GM12891 (cell line): Measurements from ENCODE around the gene TMEM121B. TPM values are rescaled to one million over a fixed set of nuclear protein-coding genes. Genes with fewer than 3 reads are reported as not detected.

ENCODE experiments used
- DNase-seq: peaks from one replicate; pipeline ENCODE4 v3.0.0; 2011; ENCODE audit warnings: low spot score; ENCODE audit not compliant: insufficient read length
- FAIRE-seq: peaks from 2 replicates; lab custom pipeline; 2011; peaks lifted over from hg19 to GRCh38; lab: Jason Lieb, UNC
- PAX5 ChIP-seq: IDR thresholded peaks from 2 replicates; pipeline ENCODE4 v1.6.1; 2011; ENCODE audit warnings: low read length, moderate library complexity, mild to moderate bottlenecking; ENCODE audit not compliant: insufficient read depth, severe bottlenecking
- POLR2A ChIP-seq: IDR thresholded peaks from 2 replicates; pipeline ENCODE4 v1.6.1; 2011; ENCODE audit warnings: low read depth, low read length, control low read depth
- POLR2AphosphoS5 ChIP-seq: IDR thresholded peaks from 2 replicates; pipeline ENCODE4 v1.6.1; 2011; ENCODE audit warnings: low read depth, low read length, control low read depth
- POU2F2 ChIP-seq: IDR thresholded peaks from 2 replicates; pipeline ENCODE4 v1.6.1; 2011; ENCODE audit warnings: low read depth, mild to moderate bottlenecking, control low read depth, low read length, moderate library complexity
- SPI1 ChIP-seq: IDR thresholded peaks from 2 replicates; pipeline ENCODE4 v1.6.1; 2011; ENCODE audit warnings: low read depth, low read length, control low read depth
- TAF1 ChIP-seq: IDR thresholded peaks from 2 replicates; pipeline ENCODE4 v1.6.1; 2011; ENCODE audit warnings: low read depth, low read length, control low read depth
- polyA plus RNA-seq: library from polyadenylated mRNA; unstranded; fragments of >200 nt; gene quantifications from one replicate; pipeline ENCODE4 v1.2.1, GENCODE V29; 2012; ENCODE audit warnings: low read depth, missing spikeins, inconsistent platforms; ENCODE audit not compliant: missing spikeins

The TMEM121B gene
- polyA plus RNA-seq, result 0.08 TPM

DNA sequence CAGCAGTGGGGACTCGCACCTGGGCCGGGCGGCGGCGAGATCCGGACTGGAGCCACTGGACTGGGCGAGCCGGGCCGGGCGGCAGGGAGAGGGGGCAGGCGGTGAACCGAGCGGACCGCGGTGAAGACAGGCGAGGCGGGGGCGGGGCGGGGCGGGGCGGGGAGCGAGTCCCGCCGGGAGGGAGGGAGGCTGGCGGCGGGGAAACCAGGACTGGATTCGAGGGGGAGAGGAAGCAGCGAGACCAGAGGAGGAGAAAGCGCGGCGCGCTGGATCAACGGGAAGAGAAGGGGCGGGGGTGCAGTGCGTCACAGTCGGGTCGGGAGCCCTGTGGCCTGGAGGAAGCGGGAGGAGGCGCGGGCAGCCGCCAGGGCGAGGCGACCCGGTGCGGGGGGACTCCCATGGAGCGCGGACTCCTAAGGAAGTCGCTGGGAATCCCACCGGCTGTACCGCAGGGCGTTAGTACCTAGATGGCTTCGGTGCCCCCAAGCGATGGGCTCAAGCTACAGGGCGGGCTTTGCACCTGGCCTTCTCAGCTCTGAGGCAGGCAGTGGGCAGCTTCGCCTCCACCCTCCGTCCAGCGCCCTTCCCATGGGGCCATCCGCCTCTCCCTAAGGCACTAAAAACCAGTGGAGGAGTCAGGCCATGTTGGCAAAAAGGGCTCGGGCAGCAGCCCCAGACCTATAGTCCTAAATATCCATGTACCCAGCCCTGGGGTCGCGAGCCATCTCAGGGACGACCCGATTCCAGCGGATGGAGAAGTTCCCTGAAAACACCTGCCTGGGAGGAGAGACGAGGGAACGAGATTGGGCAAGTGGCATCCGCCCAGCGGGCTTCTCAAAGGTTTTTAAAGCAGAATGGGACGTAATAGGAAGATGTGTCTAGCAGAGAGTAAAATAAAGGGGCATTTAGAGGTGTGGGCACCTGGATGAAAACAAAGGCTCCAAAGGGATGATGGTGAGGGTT is at the start of gene TMEM121B:
Gene TMEM121B (minus strand): TSS at position 128 of the 963 bp plus-strand sequence. CDS start 233 bp downstream, outside the sequence.
- DNase-seq, result peak; percentile 46
- FAIRE-seq, result no peak
- TF ChIP-seq POU2F2 (no peak), PAX5 (no peak), POLR2AphosphoS5 (no peak)

DNA sequence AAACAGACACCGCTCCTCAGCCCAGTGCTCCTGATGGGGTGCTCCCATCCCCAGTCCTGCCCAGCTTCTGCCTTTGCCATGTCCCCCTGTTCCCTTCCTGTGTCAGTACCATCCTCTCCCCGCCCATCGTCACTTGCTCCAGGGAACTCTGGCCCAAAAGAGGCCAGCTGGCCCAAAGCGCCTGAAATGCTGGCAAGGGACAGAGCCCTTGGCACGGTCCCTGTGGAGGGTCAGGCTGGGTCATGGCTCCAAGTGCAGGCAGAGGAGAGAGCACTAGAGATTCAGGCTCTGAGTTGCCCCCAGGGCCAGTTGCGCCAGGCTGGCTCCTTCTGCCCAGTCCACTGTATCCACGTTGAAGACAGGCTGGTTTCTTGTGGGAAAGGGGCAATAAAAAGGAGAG is 46.3 kb upstream of the TMEM121B start:
- DNase-seq (no peak), FAIRE-seq (no peak)
- TF ChIP-seq POLR2A (no peak), SPI1 (no peak), PAX5 (no peak), POU2F2 (no peak), TAF1 (no peak), POLR2AphosphoS5 (no peak)

DNA sequence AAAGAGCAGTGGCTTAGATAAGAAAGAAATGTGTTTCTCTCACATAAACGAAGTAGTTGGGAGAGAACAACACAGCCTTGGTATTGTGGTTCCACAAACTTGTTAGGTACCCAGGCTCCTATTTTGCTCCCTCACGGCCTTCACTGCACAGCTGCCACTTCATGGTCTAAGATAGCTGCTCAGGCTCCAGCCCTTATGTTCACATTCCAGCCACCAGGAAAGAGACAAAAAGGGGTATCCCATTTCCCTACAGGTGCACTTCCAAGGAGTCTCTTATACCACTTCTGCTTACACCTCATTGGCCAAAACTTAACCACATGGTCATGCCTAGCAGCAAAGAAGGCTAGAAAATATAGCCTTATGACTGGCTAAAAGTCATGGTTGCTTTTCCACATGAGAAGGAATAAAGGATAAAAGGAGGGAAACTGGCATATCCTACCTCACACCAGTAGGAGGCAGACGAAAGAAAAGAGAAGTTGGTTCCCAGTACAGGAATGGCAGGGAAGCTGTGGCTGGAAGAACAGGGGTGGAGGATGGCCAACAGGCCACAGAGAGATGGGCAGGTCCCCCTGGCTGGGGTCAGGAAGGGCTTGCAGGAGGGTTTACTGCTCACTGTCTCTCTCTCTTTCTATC is 43.3 kb upstream of the TMEM121B start:
- no peak for TF ChIP-seq POLR2AphosphoS5
- no peak for TF ChIP-seq SPI1
- TF ChIP-seq TAF1, result no peak
- no peak for TF ChIP-seq POU2F2
- TF ChIP-seq POLR2A, result no peak
- TF ChIP-seq PAX5, result no peak
- FAIRE-seq (no peak), DNase-seq (no peak)

DNA sequence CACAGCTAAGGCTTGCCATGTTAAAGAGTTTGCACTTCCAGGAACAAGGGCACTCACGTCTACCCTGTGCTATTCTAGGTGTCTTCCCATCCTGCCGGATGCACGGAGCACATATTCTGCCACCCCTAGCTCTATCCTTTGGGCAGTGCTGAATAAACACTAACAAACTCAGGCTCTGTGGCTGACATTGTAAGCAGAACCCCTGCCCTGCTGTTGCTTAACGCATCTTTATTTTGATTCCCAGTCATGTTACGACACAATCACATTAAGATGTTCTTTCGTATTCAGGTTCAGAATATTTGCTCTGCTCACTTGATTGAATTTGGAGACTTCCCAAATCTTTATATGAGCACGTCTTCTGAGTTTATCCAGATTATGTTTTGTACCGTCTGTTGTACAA is 41.6 kb upstream of the TMEM121B start:
- no peak for TF ChIP-seq POLR2AphosphoS5
- FAIRE-seq, result no peak
- DNase-seq, result no peak

DNA sequence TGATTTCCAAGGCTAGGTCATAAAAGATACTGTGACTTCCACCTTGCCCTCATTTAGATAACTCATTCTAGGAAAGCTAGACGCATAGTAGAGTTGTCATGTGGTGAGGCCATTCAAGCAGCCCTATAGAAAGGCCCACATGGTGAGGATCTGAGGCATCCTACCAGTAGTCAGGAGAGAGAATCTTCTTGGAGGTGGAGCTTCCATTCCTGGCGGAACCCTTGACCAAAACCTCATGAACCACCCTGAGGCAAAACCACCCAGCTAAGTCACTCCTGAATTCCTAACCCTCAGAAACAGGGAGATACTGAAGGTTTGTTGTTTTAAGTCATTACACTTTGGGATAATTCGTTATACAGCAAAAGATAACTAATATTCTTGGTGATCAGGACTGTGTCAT is 40.8 kb upstream of the TMEM121B start:
- TF ChIP-seq POLR2AphosphoS5 (no peak), POU2F2 (no peak), TAF1 (no peak), POLR2A (no peak), SPI1 (no peak), PAX5 (no peak)
- DNase-seq (no peak), FAIRE-seq (no peak)

DNA sequence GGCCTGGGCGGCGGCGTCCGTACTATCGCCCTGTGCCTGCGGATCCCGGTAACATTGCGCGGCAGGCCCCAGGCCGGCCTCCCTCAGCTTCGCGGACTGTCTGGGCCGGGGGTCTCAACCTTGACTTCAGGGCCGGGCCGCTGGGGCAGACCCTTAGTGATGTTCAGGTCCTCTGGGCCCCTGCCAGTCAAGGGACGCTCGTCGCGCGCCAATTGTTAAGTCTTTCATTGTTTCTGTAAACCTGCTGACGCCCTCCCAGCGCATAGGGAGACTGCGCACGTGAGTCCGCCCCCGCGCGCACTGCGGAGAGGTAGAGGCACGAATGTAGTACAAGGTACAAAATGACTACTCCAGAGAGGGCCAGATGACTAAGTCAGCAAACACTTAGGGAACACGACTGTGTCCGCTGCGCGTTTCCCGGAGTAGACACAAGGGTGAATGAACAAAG is 38.4 kb upstream of the TMEM121B start:
- TF ChIP-seq POU2F2, result no peak
- 0 out of 2 replicates have a peak, but pooled peaks have one; percentile 25 for TF ChIP-seq TAF1
- no peak for TF ChIP-seq POLR2A
- peak; percentile 39 for DNase-seq
- FAIRE-seq, result no peak

DNA sequence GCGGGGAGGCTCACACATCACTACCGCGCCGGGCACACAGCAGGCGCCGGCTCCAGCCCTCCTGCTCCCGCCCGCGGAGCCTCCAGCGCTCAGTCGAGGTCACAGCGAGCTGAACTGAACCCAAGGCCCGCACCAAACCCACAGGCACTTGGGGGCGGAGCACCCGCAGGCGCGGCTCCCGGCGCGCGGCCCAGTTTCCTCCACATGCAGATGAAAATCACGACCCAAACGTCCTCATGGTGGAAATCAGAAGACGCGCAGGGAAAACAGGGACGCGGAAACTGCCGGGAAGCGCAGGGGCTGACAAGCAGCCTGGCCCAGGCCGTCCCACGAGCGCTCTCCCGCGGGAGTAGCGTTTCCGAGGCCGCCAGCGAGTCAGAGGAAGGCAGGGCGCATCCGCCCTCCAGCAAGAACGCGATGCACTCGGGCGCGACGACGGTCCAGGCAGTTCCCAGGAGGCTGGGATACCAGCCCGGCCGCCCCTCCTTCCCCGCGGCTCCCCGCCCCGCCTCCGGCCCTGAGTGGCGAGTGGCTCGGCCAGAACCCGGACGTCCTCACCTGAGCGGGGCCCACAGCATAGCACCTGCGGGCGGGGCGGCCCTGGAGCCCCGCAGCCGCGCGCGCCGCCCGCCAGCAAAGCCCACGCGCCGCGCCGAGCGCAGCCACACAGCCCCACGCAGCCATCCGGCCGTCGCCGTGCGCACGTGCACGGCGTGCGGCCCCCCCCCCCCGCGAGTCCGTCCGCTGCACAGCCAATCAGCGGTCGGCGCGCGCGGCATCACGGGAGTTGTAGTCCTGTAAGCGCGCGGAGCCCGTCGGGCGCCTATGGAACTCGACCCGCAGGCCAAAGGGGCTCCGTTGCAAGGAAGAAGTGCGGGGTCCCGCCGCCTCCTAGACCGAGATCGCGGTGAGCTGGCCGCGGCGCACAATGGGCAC is 37.7 kb upstream of the TMEM121B start, which contains the start of gene HDHD5:
Gene HDHD5 (minus strand): TSS at position 710 of the 936 bp plus-strand sequence. CDS start 26 bp downstream, at position 684.
- FAIRE-seq (peak; percentile 93), DNase-seq (peak; percentile 88)
- peak; percentile 28 for TF ChIP-seq PAX5
- TF ChIP-seq POLR2A, result no peak; the same call in 1 of the 2 replicates
- TF ChIP-seq SPI1, result no peak
- no peak for TF ChIP-seq POLR2AphosphoS5
- no peak for TF ChIP-seq POU2F2
- TF ChIP-seq TAF1, result 0 out of 2 replicates have a peak, but pooled peaks have one; percentile 38

DNA sequence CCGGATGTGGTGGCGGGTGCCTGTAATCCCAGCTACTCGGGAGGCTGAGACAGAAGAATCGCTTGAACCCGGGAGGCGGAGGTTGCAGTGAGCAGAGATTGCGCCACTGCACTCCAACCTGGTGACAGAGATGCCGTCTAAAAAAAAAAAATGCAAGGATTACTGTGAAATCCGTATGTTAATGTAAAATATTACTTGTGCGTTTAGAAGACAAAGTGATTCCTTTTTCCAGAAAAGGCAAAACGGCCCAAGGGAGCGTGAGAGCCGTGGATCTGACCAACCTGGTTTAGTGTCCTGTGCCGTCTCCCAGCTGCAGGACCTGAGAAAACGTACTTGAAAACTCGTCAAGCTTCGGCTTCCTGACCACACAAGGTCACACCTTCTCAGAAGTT is 37.0 kb upstream of the TMEM121B start:
- no peak for DNase-seq
- no peak for FAIRE-seq
- no peak for TF ChIP-seq PAX5
- TF ChIP-seq POLR2AphosphoS5, result no peak
- TF ChIP-seq SPI1, result no peak
- no peak for TF ChIP-seq POLR2A
- no peak for TF ChIP-seq TAF1
- TF ChIP-seq POU2F2, result no peak

DNA sequence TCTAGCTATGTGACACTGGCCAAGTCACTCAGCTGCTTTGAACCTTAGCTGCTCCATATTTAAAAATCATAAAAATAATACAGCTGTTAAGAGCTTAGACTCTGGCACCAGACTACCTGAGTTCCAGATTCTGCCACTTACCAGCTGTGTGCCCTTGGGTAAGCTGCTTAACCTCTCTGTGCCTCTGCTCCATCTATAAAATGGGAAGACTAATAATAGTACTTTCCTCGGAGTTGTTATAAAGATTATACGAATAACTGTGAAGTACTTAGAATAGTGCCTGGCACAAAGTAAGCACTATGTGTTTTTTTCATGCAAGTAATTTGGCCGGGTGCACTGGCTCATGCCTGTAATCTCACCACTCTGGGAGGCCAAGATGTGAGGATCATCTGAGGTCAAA is 36.6 kb upstream of the TMEM121B start:
- FAIRE-seq, result no peak
- TF ChIP-seq POLR2AphosphoS5 (no peak), POU2F2 (no peak), POLR2A (no peak), SPI1 (no peak), TAF1 (no peak), PAX5 (no peak)
- no peak for DNase-seq
